ENCODE measurements around the gene NDUFC2. TPM values are rescaled to one million over a fixed set of nuclear protein-coding genes. Genes with fewer than 3 reads are reported as not detected.
"Not testable (repeated sequence)": the region's sequence is repeated elsewhere in the genome, so short reads cannot be mapped to it uniquely, and the experiment has no call there.

NDUFC2 gene
- polyA plus RNA-seq, 1 donor from 2014 or later = 269 TPM

DNA sequence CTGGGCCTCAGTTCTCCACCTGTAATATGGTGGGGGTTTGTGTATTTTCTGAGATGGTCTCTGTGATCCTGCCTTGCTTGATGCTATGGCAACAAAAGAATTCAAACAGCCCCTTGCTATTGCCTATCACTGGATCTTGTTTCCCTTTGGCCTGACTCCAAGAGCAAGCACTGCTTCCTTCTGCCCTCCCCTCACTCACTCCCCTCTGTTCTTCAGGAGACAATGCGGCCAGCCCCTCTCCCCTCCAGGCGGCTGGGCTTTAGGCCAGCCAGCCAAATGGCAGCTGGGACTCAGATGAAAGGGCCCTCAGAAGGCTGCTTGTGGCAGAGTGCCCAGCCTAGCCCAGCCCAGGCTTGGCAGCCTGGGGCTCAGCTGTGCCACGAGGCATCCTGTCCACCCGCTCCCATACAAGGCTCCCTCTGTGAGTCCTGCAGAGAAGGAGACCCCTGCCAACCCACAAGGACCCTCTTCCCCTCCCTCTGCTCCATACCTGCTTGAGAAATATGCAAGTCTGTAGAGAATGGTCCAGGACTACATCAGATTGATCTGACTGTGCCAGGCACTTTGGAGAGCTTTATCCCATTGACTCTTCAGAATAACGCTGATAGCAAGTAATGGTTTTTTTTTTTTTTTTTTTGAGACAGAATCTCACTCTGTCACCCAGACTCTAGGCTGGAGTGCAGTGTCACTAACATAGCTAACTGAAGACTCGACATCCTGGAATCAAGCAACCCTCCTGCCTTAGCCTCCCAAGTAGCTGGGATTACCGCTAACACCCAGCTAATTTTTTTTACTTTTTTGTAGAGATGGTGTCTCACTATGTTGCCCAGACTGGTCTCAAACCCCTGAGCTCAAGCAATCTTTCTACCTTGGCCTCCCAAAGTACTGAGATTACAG is 49.0 kb downstream of the NDUFC2 start:
- H3K9ac ChIP-seq (ENCODE audit: low read length) = no peak overlapping the region
- H3K9me2 ChIP-seq (ENCODE audit: insufficient read depth, low read length) = no peaks in the 10 kb centered on the region
- TF ChIP-seq RAD21 (conservative IDR thresholded peaks at IDR 0.05) (no peak), EZH2 (IDR thresholded peaks at IDR 0.05; ENCODE audit: borderline replicate concordance, insufficient read depth, low read length, poor library complexity, severe bottlenecking) (no peak), MXI1 (conservative IDR thresholded peaks at IDR 0.05; ENCODE audit: poor library complexity, severe bottlenecking) (no peak), SMC3 (conservative IDR thresholded peaks at IDR 0.05; ENCODE audit: poor library complexity) (no peak), POLR2AphosphoS5 (IDR thresholded peaks at IDR 0.05) (no peak), TAF1 (IDR thresholded peaks at IDR 0.05; ENCODE audit: low read depth) (no peak), EP300 (conservative IDR thresholded peaks at IDR 0.05; ENCODE audit: poor library complexity, severe bottlenecking) (no peak)
- TF ChIP-seq, protein P1, sequence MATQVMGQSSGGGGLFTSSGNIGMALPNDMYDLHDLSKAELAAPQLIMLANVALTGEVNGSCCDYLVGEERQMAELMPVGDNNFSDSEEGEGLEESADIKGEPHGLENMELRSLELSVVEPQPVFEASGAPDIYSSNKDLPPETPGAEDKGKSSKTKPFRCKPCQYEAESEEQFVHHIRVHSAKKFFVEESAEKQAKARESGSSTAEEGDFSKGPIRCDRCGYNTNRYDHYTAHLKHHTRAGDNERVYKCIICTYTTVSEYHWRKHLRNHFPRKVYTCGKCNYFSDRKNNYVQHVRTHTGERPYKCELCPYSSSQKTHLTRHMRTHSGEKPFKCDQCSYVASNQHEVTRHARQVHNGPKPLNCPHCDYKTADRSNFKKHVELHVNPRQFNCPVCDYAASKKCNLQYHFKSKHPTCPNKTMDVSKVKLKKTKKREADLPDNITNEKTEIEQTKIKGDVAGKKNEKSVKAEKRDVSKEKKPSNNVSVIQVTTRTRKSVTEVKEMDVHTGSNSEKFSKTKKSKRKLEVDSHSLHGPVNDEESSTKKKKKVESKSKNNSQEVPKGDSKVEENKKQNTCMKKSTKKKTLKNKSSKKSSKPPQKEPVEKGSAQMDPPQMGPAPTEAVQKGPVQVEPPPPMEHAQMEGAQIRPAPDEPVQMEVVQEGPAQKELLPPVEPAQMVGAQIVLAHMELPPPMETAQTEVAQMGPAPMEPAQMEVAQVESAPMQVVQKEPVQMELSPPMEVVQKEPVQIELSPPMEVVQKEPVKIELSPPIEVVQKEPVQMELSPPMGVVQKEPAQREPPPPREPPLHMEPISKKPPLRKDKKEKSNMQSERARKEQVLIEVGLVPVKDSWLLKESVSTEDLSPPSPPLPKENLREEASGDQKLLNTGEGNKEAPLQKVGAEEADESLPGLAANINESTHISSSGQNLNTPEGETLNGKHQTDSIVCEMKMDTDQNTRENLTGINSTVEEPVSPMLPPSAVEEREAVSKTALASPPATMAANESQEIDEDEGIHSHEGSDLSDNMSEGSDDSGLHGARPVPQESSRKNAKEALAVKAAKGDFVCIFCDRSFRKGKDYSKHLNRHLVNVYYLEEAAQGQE (IDR thresholded peaks at IDR 0.05; ENCODE audit: borderline replicate concordance) = no peak
- TF ChIP-seq, protein P2, sequence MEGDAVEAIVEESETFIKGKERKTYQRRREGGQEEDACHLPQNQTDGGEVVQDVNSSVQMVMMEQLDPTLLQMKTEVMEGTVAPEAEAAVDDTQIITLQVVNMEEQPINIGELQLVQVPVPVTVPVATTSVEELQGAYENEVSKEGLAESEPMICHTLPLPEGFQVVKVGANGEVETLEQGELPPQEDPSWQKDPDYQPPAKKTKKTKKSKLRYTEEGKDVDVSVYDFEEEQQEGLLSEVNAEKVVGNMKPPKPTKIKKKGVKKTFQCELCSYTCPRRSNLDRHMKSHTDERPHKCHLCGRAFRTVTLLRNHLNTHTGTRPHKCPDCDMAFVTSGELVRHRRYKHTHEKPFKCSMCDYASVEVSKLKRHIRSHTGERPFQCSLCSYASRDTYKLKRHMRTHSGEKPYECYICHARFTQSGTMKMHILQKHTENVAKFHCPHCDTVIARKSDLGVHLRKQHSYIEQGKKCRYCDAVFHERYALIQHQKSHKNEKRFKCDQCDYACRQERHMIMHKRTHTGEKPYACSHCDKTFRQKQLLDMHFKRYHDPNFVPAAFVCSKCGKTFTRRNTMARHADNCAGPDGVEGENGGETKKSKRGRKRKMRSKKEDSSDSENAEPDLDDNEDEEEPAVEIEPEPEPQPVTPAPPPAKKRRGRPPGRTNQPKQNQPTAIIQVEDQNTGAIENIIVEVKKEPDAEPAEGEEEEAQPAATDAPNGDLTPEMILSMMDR (IDR thresholded peaks at IDR 0.05; ENCODE audit: poor library complexity, severe bottlenecking) = no peak
- no peak overlapping the region for H3K4me3 ChIP-seq (ENCODE audit: low read length)
- no peaks in the 10 kb centered on the region for H4K20me1 ChIP-seq (ENCODE audit: insufficient read depth)
- H3K9me3 ChIP-seq (ENCODE audit: low read length) = no peaks in the 10 kb centered on the region
- no peaks in the 10 kb centered on the region for H3F3A ChIP-seq (ENCODE audit: insufficient read depth, low read length, poor library complexity, severe bottlenecking)
- no peaks in the 10 kb centered on the region for H3K27me3 ChIP-seq (ENCODE audit: insufficient read depth, low read depth, low read length)
- H3K27ac ChIP-seq (ENCODE audit: low read length) = no peak overlapping the region
- H2AFZ ChIP-seq (ENCODE audit: low read depth, low read length) = no peak overlapping the region
- H3K79me2 ChIP-seq (replicated peaks; ENCODE audit: insufficient read depth, low read length) = no peaks in the 10 kb centered on the region
- no peaks in the 10 kb centered on the region for H3K36me3 ChIP-seq (ENCODE audit: insufficient read depth, low read length)
- H3K4me2 ChIP-seq (ENCODE audit: low read length) = no peak overlapping the region

DNA sequence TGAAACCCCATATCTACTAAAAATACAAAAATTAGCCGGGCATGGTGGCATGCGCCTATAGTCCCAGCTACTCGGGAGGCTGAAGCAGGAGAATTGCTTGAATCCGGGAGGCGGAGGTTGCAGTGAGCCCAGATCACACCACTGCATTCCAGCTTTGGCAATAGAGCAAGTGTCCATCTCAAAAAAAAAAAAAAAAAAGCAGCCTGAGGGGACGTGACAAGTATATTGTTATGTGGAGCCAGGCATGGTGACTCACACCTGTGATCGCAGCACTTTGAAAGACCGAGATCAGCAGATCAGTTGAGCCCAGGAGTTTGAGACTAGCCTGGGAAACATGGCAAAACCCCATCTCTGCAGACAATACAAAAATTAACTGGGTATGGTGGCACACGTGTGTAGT is 51.2 kb downstream of the NDUFC2 start:
- not testable (repeated sequence) for H3K4me2 ChIP-seq (ENCODE audit: low read length); H3K4me3 ChIP-seq (ENCODE audit: low read length); H3F3A ChIP-seq (ENCODE audit: insufficient read depth, low read length, poor library complexity, severe bottlenecking); H3K36me3 ChIP-seq (ENCODE audit: insufficient read depth, low read length); H3K27me3 ChIP-seq (ENCODE audit: insufficient read depth, low read depth, low read length); H4K20me1 ChIP-seq (ENCODE audit: insufficient read depth); H3K27ac ChIP-seq (ENCODE audit: low read length); H3K9me3 ChIP-seq (ENCODE audit: low read length); H3K9me2 ChIP-seq (ENCODE audit: insufficient read depth, low read length); H2AFZ ChIP-seq (ENCODE audit: low read depth, low read length); H3K9ac ChIP-seq (ENCODE audit: low read length); H3K79me2 ChIP-seq (replicated peaks; ENCODE audit: insufficient read depth, low read length)
